ENCODE measurements around the gene INHBE.

- TF ChIP-seq POLR2A (IDR thresholded peaks at IDR 0.05; ENCODE audit: low read depth, low read length) (no peak), POLR2AphosphoS5 (IDR thresholded peaks at IDR 0.05; ENCODE audit: low read depth, low read length) (no peak), TAF1 (IDR thresholded peaks at IDR 0.05; ENCODE audit: borderline replicate concordance, low read depth, low read length) (no peak)
Observed at GRCh38 chr12:57464569-57464968, 9.5 kb downstream of the INHBE start.
